Embryonic facial prominence (tissue), 1 donor: Measurements from ENCODE around the gene NDUFS6.

Experiments
- DNase-seq: peaks from one replicate; pipeline ENCODE4 v3.0.0-alpha.2; 2016; ENCODE audit errors: extremely low spot score

Gene NDUFS6

GRCh38 chr5:1801222-1801966 is at the start of gene NDUFS6:
NDUFS6 (plus strand) TSS chr5:1801407; CDS start chr5:1801418, 11 bp downstream.
- DNase-seq = no peak

DNA sequence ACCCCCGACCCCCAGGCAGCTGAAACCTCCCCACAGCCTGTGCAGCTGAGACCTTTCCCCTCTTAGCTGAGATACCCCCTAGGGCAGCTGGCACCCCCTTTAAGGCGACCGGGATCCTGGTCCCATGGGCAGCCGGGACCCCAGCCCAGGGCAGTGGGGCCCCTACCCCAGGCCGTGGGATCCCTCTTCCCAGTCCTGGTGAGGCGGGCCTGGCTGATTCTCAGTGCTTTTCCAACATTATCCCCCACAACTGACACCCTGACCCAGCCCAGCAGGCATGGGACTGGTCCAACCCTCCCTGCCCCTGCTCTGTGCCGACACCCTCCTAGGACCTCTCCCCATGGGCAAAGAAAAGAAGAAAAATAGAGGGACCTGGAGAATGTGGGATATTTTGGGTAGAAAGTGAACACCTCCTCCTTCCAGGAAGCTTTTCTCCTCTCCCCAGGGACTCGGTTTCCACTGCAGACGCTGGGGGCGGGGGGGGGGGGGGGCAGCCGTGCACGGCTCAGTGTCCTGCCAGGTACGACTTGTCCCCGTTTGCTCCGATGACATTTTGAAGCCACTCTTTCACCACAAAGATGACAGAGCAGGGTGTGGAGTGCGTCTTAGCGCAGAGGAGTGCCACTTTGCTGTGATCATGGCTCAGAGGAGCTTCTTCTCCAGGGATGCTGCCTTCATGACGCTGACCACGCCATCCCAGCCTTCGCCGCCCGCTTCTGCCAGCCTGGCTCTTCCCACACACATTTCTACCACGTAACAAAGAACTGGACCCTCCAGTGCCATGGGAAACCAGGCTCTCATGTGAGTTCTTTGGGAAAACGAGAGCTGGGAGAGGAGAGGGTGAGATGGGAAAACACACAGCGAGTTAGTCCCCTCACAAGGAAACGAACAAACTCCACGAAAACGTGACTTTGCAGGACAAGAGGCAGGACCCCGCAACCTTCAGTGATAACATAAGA is 49.1 kb upstream of the NDUFS6 start:
- DNase-seq = no peak

GRCh38 chr5:1752881-1753280 is 48.3 kb upstream of the NDUFS6 start:
- DNase-seq = no peak

DNA sequence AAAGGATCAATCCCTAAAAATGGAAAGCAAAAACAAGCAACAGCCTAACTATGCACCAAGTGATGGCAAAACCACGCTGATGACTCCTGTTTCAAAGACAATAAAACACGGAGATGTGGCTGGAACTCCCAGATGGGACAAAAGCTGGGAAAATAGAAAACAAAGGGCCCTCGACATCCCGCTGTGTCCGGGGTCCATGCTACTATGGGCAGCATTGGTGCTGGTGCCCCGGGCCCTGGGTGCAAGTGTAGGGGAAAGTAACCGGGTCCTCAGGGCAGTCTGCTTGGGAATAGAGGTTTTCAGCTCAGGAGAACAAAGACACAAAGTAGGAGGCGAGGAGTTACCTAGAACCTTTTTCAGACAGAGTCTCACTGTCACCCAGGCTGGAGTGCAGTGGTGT is 47.7 kb upstream of the NDUFS6 start:
- no peak for DNase-seq

DNA sequence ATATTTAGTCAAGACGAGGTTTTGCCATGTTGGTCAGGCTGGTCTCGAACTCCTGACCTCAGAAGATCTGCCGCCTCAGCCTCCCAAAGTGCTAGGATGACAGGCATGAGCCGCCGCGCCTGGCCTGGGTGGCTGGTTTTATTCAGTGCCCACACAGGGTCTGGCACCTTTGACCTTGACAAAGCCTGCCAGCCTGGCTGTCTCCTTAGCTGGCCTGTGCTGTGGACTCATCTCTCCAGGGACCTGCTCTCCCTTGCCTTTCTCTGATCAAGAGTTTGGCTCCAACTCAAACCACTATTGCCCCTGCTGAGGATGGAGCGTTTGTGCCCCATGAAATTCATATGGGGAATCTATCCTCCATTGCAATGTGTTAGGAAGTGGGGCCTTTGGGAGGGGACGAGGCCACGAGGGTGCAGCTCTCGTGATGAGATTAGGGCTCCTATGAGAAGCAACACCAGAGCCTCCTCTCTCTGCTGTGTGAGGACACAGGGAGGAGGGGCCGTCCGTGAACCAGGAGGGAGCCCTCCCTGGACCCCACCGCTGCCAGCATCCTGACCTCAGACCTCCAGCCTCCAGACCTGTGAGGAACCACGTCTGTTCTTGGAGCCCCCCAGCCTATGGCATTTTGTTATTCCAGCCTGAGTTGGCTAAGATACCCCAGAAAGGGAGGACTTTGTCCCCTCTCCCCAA is 46.5 kb upstream of the NDUFS6 start:
- DNase-seq = no peak

DNA sequence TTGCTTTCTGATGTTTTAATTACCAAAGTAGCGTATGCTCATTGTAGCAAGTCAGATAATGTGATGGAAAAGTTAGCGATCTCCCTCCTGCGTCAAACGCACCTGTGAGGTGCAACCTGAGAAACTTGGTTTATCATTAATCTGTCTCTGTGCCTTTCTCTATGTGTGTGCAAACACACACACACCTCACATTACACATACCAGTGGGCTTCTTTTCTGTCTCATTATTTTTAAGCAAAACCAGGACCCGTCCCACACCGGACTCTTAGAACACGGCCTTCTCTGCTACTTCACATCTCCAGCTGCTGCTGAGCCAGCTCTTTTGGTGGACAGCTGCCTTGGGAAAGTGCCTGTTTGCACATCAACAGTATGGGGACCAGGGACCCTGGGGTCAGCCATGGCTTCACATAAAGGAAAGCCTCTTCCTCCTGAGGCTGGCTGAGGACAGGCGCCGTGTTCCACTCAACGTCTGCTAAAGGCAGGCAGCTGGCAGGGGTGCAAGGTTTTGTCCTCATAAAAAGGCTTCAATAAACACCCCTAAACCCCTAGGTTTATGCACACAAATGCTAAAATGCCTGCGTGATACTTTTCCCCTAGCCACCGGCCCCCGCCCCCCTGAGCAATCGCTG is 45.8 kb upstream of the NDUFS6 start:
- no peak for DNase-seq

GRCh38 chr5:1756481-1756880 is 44.7 kb upstream of the NDUFS6 start:
- no peak for DNase-seq

DNA sequence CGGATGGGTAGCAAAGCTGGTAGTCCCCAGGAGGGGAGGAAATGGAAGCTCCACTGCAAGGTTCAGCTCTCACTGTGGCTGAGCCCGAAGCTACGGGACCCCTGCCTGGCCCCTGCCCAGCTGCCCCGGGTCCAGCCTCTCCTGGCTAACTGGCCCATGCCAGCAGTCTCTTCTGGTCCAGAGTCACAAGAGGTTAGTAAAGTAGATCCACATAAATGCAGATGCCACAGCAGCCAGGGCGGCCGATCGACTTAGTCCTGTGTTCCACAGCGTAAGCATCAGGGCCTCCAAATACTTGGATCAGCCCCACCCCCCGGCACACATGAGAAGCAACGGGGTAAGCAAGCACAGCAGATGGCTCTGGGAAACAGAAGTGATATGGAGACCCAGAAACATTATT is 43.7 kb upstream of the NDUFS6 start:
- DNase-seq = no peak

DNA sequence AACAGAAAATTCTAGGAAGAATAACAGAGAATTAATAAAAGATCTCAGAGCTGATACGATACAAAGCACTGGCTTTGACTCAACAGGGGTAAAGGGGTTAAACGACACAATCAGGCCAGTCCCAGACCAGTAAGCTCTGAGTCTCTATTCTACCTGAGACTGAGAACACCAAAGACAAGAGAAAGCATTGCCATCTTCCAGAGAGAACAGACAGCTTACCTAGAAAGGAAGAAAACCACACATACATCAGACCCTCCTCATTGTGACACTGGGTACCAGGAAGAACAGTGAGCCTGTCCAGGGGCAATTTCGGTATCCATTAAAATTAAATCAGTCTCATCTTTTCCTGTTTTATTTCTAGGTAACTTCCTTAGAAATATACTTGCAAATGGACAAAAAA is 42.6 kb upstream of the NDUFS6 start:
- no peak for DNase-seq

- no peak for DNase-seq
These were observed 41.7 kb upstream of the NDUFS6 start for GRCh38 chr5:1759378-1759970.

DNA sequence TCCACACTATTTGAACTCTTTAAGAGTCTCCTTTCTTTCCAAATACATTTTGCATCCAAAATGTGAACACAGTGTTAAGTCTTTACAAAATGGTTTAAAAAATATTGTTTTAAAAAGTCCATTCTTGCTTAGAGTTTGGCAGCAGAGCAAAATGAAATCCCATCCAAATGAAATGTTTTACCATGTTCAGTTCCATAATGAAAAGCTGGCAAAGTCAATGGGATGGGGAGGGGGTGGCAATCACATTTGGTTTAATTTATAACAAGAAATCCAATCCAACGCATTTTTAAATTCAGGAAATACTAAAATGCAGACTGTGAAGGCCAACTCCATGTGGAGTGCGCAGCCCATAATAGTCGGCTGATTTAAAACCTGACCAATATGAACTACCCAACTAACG is 41.0 kb upstream of the NDUFS6 start:
- peak; percentile 17 for DNase-seq

DNA sequence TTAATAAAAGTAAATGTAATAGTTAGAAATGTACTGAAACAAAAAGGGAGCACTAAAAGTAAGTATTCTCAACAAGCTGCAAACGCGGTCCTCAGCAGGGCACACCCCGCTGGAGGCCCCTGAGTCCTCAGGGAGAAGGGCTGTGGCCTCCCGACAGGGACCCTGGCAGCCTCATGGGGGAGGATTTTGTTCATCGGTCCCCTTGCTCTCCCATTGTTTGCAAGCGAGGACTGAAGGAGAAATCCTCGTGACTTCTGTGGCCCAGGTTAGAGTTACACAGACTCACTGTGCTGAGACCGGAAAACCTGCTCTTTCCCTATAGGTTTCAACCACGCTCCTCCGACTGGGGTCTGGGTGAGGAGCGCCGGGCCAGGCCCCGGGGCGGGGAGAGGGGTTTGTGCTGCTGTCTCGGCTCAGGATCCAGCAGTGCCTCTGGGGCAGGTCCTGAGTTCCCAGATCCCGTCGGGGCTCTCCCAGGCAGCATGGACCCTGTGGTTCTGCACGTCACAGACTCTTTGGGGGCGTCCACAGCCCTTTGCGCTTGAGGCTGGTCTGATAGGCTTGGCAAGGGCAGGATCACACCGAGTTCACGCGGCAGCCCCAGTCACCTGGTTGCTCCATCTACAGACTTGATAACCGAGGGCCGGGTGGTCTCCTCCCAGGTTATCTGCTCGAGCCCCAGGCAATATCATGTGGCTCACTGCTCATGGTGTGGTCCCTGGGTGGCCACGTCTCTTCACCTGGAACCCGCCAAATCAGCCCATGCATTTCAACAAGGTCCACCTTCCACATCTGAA is 40.4 kb upstream of the NDUFS6 start:
- no peak for DNase-seq

DNA sequence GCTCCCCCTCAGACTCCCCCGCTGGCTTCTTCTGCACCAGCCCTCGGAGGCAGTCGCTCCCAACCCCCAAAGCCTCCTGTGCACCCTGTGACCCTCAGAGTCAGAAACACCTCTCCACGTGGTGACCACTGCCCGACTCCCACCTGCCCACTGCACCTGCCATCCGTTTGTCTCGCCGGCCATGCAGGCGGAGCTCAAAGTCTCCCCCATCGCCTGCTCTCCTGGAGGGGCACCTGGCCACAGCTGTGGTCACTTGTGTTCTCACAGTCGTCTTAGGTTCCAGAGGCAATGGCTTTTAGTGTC is 39.8 kb upstream of the NDUFS6 start:
- DNase-seq = no peak

GRCh38 chr5:1762121-1762882 is 38.9 kb upstream of the NDUFS6 start:
- no peak for DNase-seq

GRCh38 chr5:1762883-1763547 is 38.2 kb upstream of the NDUFS6 start:
- no peak for DNase-seq

DNA sequence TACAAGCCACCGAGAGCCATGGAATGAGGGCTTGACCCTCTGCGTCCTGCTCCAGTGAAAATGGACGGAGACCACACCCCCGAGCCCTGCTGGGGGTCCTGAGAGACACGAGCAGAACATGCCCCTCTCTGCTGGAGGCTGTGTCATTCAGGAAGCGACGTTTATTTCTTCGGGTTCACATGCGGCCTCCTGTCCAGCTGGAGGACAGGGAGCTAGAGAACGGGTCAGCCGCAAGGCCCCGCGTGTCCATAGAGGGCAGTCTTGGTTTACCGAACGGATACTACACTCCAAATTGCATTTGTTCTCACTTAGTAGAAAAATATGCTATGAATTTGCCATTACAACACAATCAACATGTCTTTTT is 37.7 kb upstream of the NDUFS6 start:
- peak; percentile 41 for DNase-seq

DNA sequence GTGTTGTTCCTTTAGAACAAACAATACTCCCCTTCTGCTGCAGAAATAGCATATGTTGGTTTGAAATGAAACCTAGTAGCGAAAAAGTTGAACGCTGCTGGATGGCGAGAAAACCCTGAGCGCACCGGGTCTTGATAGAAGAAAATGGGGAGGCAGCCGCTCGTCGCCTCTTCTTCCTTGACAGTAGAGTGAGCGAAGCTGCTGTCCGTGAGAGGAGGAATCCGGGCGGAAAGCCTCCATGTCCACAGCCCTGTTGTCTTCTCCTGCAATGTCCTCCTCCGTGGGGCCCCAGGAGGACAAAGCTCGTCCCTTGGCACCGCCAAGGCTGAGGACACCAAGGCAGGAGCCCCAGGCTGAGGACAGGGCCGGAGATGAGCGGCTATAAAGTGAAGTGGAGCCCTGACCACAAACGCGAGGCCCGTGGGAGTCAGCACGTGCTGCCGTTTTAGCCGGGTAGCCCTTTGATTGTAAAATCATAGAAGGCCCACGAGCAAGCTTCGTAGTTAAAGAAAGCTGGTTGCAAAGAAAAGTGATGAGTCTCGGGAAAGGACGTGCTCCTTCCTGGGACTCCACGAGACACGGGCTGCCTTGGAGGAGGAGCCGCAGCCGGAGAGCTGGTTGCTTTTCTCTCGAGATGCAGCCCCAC is 37.1 kb upstream of the NDUFS6 start:
- DNase-seq = no peak

DNA sequence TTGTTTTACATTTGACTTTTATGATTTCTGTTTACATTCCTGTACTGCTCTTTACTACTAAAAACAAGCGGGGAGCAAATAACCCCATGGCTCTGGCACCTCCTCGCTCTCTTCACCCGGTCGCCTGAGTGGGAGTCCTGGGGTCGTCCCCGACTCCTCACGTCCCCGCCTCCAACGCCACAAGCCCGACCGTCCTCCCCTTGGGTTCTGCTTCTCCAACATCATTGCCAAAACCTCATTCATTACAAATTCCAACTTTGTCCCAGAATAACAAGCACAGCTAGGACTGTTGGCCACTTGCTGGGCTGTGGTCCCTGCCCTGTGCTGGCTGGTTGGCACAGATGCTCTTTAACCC is 36.6 kb upstream of the NDUFS6 start:
- no peak for DNase-seq
